ENCODE data around the gene ETV4. TPM values are rescaled to one million over a fixed set of nuclear protein-coding genes. Genes with fewer than 3 reads are reported as not detected.
A peak's percentile ranks its signal among the peaks of the same experiment; 100 is the strongest.

Gene ETV4
- total RNA-seq, 1 experiment from 2014 or later: 37.8 TPM

DNA sequence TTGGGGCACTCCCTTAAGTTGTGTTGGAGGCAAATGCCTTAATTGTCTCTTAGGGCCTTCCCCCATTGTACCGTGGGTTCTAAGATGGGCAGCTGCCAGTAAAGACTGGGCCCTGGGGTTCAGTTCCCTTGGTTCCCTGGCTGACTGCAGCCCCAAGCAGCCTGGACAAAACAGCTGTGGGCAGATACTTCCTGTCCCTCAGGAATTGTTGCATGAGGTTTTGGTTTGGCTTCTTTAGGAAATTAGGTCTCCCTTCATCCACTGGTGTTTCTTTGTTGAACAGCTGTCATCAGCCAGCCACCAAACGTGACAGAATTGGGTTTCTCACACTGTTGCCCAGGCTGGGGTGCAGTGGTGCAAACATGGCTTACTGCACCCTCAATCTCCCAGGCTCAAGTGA is 42.0 kb upstream of the ETV4 start:
- no peak overlapping the region for H3K4me3 Mint-ChIP-seq (ENCODE audit: unreplicated experiment)
- BruUV-seq (replicated peaks): no TSS peak
- Histone ChIP-seq H3K36me3 (ENCODE audit: control insufficient read depth, insufficient read depth, low read length) (no peaks in the 10 kb centered on the region), H3K9me3 (peaks cover 10% of the 10 kb centered on the region; the same call in 1 of the 2 replicates), H3K27me3 (replicated peaks; ENCODE audit: control insufficient read depth, insufficient read depth, low read length) (no peaks in the 10 kb centered on the region), H3K4me3 (ENCODE audit: low read depth, low read length) (no peak overlapping the region), H3K4me1 (peaks cover 57% of the 10 kb centered on the region)
- peaks cover 9% of the 10 kb centered on the region for H3K9me3 Mint-ChIP-seq (ENCODE audit: unreplicated experiment)
- TF ChIP-seq, protein P1, sequence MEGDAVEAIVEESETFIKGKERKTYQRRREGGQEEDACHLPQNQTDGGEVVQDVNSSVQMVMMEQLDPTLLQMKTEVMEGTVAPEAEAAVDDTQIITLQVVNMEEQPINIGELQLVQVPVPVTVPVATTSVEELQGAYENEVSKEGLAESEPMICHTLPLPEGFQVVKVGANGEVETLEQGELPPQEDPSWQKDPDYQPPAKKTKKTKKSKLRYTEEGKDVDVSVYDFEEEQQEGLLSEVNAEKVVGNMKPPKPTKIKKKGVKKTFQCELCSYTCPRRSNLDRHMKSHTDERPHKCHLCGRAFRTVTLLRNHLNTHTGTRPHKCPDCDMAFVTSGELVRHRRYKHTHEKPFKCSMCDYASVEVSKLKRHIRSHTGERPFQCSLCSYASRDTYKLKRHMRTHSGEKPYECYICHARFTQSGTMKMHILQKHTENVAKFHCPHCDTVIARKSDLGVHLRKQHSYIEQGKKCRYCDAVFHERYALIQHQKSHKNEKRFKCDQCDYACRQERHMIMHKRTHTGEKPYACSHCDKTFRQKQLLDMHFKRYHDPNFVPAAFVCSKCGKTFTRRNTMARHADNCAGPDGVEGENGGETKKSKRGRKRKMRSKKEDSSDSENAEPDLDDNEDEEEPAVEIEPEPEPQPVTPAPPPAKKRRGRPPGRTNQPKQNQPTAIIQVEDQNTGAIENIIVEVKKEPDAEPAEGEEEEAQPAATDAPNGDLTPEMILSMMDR (IDR thresholded peaks at IDR 0.05; ENCODE audit: insufficient read depth in 1 of 2, low read depth in 1 of 2, low read length in 1 of 2, severe bottlenecking in 1 of 2, unreplicated experiment in 1 of 2): no peak
- peaks cover 17% of the 10 kb centered on the region for H3K36me3 Mint-ChIP-seq (ENCODE audit: insufficient read depth, unreplicated experiment)
- H3K27ac Mint-ChIP-seq (ENCODE audit: unreplicated experiment): peak overlapping the region; percentile 56
- POLR2A ChIA-PET: no interaction called here
- no peak for DNase-seq
- CTCF ChIA-PET: no interaction called here
- H3K27me3 Mint-ChIP-seq (ENCODE audit: insufficient read depth, unreplicated experiment): no peaks in the 10 kb centered on the region
- intact Hi-C loops (cut with micrococcal nuclease; ENCODE audit: unreplicated experiment): no loop called here
- peaks cover 51% of the 10 kb centered on the region for H3K4me1 Mint-ChIP-seq (ENCODE audit: low read depth, unreplicated experiment)

DNA sequence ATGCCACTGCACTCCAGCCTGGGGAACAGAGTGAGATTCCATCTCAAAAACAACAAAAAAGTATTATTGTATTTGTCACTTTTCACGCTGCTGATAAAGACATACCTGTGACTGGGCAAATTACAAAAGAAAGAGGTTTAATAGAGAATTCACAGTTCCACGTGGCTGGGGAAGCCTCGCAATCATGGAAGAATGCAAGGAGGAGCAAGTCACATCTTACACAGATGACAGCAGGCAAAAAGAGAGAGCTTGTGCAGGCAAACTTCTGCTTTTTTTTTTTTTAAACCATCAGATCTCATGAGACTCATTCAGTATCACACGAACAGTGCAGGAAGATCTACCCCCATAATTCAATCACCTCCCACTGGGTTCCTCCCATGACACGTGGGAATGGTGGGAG is 41.5 kb upstream of the ETV4 start:
- peaks cover 54% of the 10 kb centered on the region for H3K4me1 Mint-ChIP-seq (ENCODE audit: low read depth, unreplicated experiment)
- no peaks in the 10 kb centered on the region for H3K27me3 ChIP-seq (replicated peaks; ENCODE audit: control insufficient read depth, insufficient read depth, low read length)
- TF ChIP-seq, protein P1 (IDR thresholded peaks at IDR 0.05; ENCODE audit: insufficient read depth in 1 of 2, low read depth in 1 of 2, low read length in 1 of 2, severe bottlenecking in 1 of 2, unreplicated experiment in 1 of 2): no peak
- H3K4me3 Mint-ChIP-seq (ENCODE audit: unreplicated experiment): no peak overlapping the region
- peaks cover 17% of the 10 kb centered on the region for H3K36me3 Mint-ChIP-seq (ENCODE audit: insufficient read depth, unreplicated experiment)
- ChIA-PET POLR2A (no interaction called here), CTCF (no interaction called here)
- H3K36me3 ChIP-seq (ENCODE audit: control insufficient read depth, insufficient read depth, low read length): no peaks in the 10 kb centered on the region
- intact Hi-C loops (cut with micrococcal nuclease; ENCODE audit: unreplicated experiment): no loop called here
- no peaks in the 10 kb centered on the region for H3K27me3 Mint-ChIP-seq (ENCODE audit: insufficient read depth, unreplicated experiment)
- H3K9me3 Mint-ChIP-seq (ENCODE audit: unreplicated experiment): peaks cover 9% of the 10 kb centered on the region
- no peak for DNase-seq
- no peak overlapping the region for H3K27ac Mint-ChIP-seq (ENCODE audit: unreplicated experiment)
- H3K4me1 ChIP-seq: peaks cover 61% of the 10 kb centered on the region
- H3K4me3 ChIP-seq (ENCODE audit: low read depth, low read length): no peak overlapping the region
- BruUV-seq (replicated peaks): no TSS peak
- H3K9me3 ChIP-seq: peaks cover 10% of the 10 kb centered on the region; the same call in 1 of the 2 replicates

DNA sequence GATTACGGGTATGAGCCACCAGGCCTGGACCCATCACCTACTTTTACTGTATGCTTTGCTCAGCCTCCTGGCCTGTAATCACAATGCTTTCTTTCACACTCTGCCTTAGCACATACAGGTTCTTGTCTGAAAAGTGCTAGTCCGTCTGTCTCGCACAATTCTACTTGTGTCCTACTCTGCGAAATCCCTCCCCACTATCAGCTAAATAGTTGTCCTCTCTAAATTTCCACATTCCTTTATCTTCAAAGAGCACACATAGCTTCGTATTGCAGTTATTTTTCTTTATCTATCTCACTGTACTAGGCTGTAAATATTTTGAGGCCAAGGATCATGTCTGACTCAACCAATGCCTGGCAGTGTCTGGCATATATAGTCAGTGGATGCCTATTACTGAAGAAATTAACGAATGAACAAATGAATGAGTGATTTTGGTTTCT is 38.5 kb upstream of the ETV4 start:
- no peaks in the 10 kb centered on the region for H3K36me3 ChIP-seq (ENCODE audit: control insufficient read depth, insufficient read depth, low read length)
- DNase-seq: peak; percentile 81 to 88
- Mint-ChIP-seq H3K9me3 (ENCODE audit: unreplicated experiment) (peaks cover 9% of the 10 kb centered on the region), H3K4me3 (ENCODE audit: unreplicated experiment) (peak overlapping the region; percentile 14), H3K36me3 (ENCODE audit: insufficient read depth, unreplicated experiment) (peaks cover 20% of the 10 kb centered on the region), H3K27me3 (ENCODE audit: insufficient read depth, unreplicated experiment) (no peaks in the 10 kb centered on the region), H3K27ac (ENCODE audit: unreplicated experiment) (peak overlapping the region; percentile 92), H3K4me1 (ENCODE audit: low read depth, unreplicated experiment) (peaks cover 57% of the 10 kb centered on the region)
- intact Hi-C loops (cut with micrococcal nuclease; ENCODE audit: unreplicated experiment): loop anchor here (2.0 kb wide), 1 partner anchor 36 kb away; no protein-coding TSS in a partner anchor
- H3K4me3 ChIP-seq (ENCODE audit: low read depth, low read length): no peak overlapping the region
- no peaks in the 10 kb centered on the region for H3K27me3 ChIP-seq (replicated peaks; ENCODE audit: control insufficient read depth, insufficient read depth, low read length)
- no TSS peak for BruUV-seq (replicated peaks)
- peaks cover 10% of the 10 kb centered on the region; the same call in 1 of the 2 replicates for H3K9me3 ChIP-seq
- ChIA-PET CTCF (interaction anchor here (0.7 to 1.5 kb wide), 10 partner anchors 11 to 176 kb away, joined by 3 to 7 read pairs (median 5); partner anchors contain the start of gene DHX8), POLR2A (interaction anchor here (0.5 to 1.1 kb wide), 12 partner anchors 11 to 224 kb away, joined by 3 to 11 read pairs (median 3); partner anchors contain the start of gene ETV4)
- TF ChIP-seq, protein P1 (IDR thresholded peaks at IDR 0.05; ENCODE audit: insufficient read depth in 1 of 2, low read depth in 1 of 2, low read length in 1 of 2, severe bottlenecking in 1 of 2, unreplicated experiment in 1 of 2): no peak
- H3K4me1 ChIP-seq: peaks cover 73% of the 10 kb centered on the region
